ENCODE results near the gene ITIH4. TPM values are rescaled to one million over a fixed set of nuclear protein-coding genes. Genes with fewer than 3 reads are reported as not detected.

Gene ITIH4
- total RNA-seq, 1 experiment from 2014 or later, result 4.1 TPM

- peaks cover 6% of the 10 kb centered on the region for H3K4me1 Mint-ChIP-seq (ENCODE audit: low read depth, unreplicated experiment)
- H3K4me3 Mint-ChIP-seq (ENCODE audit: unreplicated experiment), result no peak overlapping the region
- BruUV-seq (replicated peaks), result no TSS peak
- H3K36me3 ChIP-seq (ENCODE audit: control insufficient read depth, insufficient read depth, low read length), result no peaks in the 10 kb centered on the region
- peaks cover 9% of the 10 kb centered on the region; the same call in 1 of the 2 replicates for H3K4me1 ChIP-seq
- intact Hi-C loops (cut with micrococcal nuclease; ENCODE audit: unreplicated experiment), result no loop called here
- no peak overlapping the region for H3K4me3 ChIP-seq (ENCODE audit: low read depth, low read length)
- no peaks in the 10 kb centered on the region for H3K27me3 ChIP-seq (replicated peaks; ENCODE audit: control insufficient read depth, insufficient read depth, low read length)
- no peak for TF ChIP-seq CTCF (IDR thresholded peaks at IDR 0.05; ENCODE audit: insufficient read depth in 1 of 2, low read depth in 1 of 2, low read length in 1 of 2, severe bottlenecking in 1 of 2, unreplicated experiment in 1 of 2)
- no peak overlapping the region for H3K27ac Mint-ChIP-seq (ENCODE audit: unreplicated experiment)
- H3K9me3 ChIP-seq, result no peaks in the 10 kb centered on the region
- POLR2A ChIA-PET, result no interaction called here
- DNase-seq, result no peak
- CTCF ChIA-PET, result interaction anchor here (1.2 kb wide), 1 partner anchor 18 kb away, joined by 4 read pairs; no protein-coding TSS in a partner anchor
- H3K27me3 Mint-ChIP-seq (ENCODE audit: insufficient read depth, unreplicated experiment), result no peaks in the 10 kb centered on the region
- H3K9me3 Mint-ChIP-seq (ENCODE audit: unreplicated experiment), result no peaks in the 10 kb centered on the region
- peaks cover 9% of the 10 kb centered on the region for H3K36me3 Mint-ChIP-seq (ENCODE audit: insufficient read depth, unreplicated experiment)
These were observed 8.2 kb upstream of the ITIH4 start for GRCh38 chr3:52838561-52839267.

GRCh38 chr3:52836986-52837385 lies 6.5 kb upstream of the ITIH4 start:
- Mint-ChIP-seq H3K27ac (ENCODE audit: unreplicated experiment) (no peak overlapping the region), H3K4me1 (ENCODE audit: low read depth, unreplicated experiment) (peaks cover 6% of the 10 kb centered on the region), H3K4me3 (ENCODE audit: unreplicated experiment) (no peak overlapping the region), H3K36me3 (ENCODE audit: insufficient read depth, unreplicated experiment) (peaks cover 7% of the 10 kb centered on the region), H3K27me3 (ENCODE audit: insufficient read depth, unreplicated experiment) (no peaks in the 10 kb centered on the region), H3K9me3 (ENCODE audit: unreplicated experiment) (no peaks in the 10 kb centered on the region)
- no TSS peak for BruUV-seq (replicated peaks)
- TF ChIP-seq CTCF (IDR thresholded peaks at IDR 0.05; ENCODE audit: insufficient read depth in 1 of 2, low read depth in 1 of 2, low read length in 1 of 2, severe bottlenecking in 1 of 2, unreplicated experiment in 1 of 2), result no peak
- no peak for DNase-seq
- Histone ChIP-seq H3K27me3 (replicated peaks; ENCODE audit: control insufficient read depth, insufficient read depth, low read length) (no peaks in the 10 kb centered on the region), H3K9me3 (no peaks in the 10 kb centered on the region), H3K4me3 (ENCODE audit: low read depth, low read length) (no peak overlapping the region), H3K4me1 (peaks cover 9% of the 10 kb centered on the region; the same call in 1 of the 2 replicates), H3K36me3 (ENCODE audit: control insufficient read depth, insufficient read depth, low read length) (no peaks in the 10 kb centered on the region)
- ChIA-PET CTCF (interaction anchor here (0.5 kb wide), 1 partner anchor 513 kb away, joined by 15 read pairs; no protein-coding TSS in a partner anchor), POLR2A (no interaction called here)
- intact Hi-C loops (cut with micrococcal nuclease; ENCODE audit: unreplicated experiment), result no loop called here

GRCh38 chr3:52836471-52836845 lies 6.0 kb upstream of the ITIH4 start:
- no peak overlapping the region for H3K4me3 Mint-ChIP-seq (ENCODE audit: unreplicated experiment)
- CTCF ChIA-PET, result no interaction called here
- H3K27me3 Mint-ChIP-seq (ENCODE audit: insufficient read depth, unreplicated experiment), result no peaks in the 10 kb centered on the region
- no peaks in the 10 kb centered on the region for H3K9me3 Mint-ChIP-seq (ENCODE audit: unreplicated experiment)
- peaks cover 9% of the 10 kb centered on the region; the same call in 1 of the 2 replicates for H3K4me1 ChIP-seq
- peaks cover 4% of the 10 kb centered on the region for H3K36me3 Mint-ChIP-seq (ENCODE audit: insufficient read depth, unreplicated experiment)
- intact Hi-C loops (cut with micrococcal nuclease; ENCODE audit: unreplicated experiment), result no loop called here
- no TSS peak for BruUV-seq (replicated peaks)
- POLR2A ChIA-PET, result no interaction called here
- peaks cover 6% of the 10 kb centered on the region for H3K4me1 Mint-ChIP-seq (ENCODE audit: low read depth, unreplicated experiment)
- no peaks in the 10 kb centered on the region for H3K36me3 ChIP-seq (ENCODE audit: control insufficient read depth, insufficient read depth, low read length)
- no peaks in the 10 kb centered on the region for H3K27me3 ChIP-seq (replicated peaks; ENCODE audit: control insufficient read depth, insufficient read depth, low read length)
- no peak for DNase-seq
- H3K27ac Mint-ChIP-seq (ENCODE audit: unreplicated experiment), result no peak overlapping the region
- H3K9me3 ChIP-seq, result no peaks in the 10 kb centered on the region
- no peak overlapping the region for H3K4me3 ChIP-seq (ENCODE audit: low read depth, low read length)
- no peak for TF ChIP-seq CTCF (IDR thresholded peaks at IDR 0.05; ENCODE audit: insufficient read depth in 1 of 2, low read depth in 1 of 2, low read length in 1 of 2, severe bottlenecking in 1 of 2, unreplicated experiment in 1 of 2)
